ENCODE data around the gene ASCL5.

- TF ChIP-seq CTCF (IDR thresholded peaks at IDR 0.05) (peak; percentile 35; the same call in 1 of the 2 replicates), SOX15 (CRISPR knock-in tag; IDR thresholded peaks at IDR 0.05) (no peak), STAT6 (CRISPR knock-in tag; conservative IDR thresholded peaks at IDR 0.05; ENCODE audit: low read depth) (no peak), ZNF263 (CRISPR knock-in tag; IDR thresholded peaks at IDR 0.05; ENCODE audit: low read depth) (no peak), CREB1 (CRISPR knock-in tag; IDR thresholded peaks at IDR 0.05) (no peak), ZNF232 (CRISPR knock-in tag; IDR thresholded peaks at IDR 0.05) (no peak), NFE2L1 (CRISPR knock-in tag; IDR thresholded peaks at IDR 0.05) (no peak)
Observed at GRCh38 chr1:201085902-201086735, 40.9 kb downstream of the ASCL5 start.

Data from WTC11 (cell line).